Activated CD4-positive, alpha-beta T cell treated with anti-CD3 and anti-CD28 coated beads for 36 hours (primary cell): ENCODE data around the gene OSTF1. TPM values are rescaled to one million over a fixed set of nuclear protein-coding genes. Genes with fewer than 3 reads are reported as not detected.

Source experiments
- ATAC-seq: fragments of 200-7000 bp; cut with Tn5 transposase; one replicate; pipeline ENCODE4 v1.10.0; 2021; ENCODE audit warnings: mild to moderate bottlenecking, moderate library complexity
- CTCF ChIA-PET: fragments of 350-600 bp; sonication (Branson Sonifier 250); formaldehyde crosslinking; loops from one replicate; lab custom pipeline; 2021; ENCODE audit warnings: antibody characterized with exemption; lab: Charles Lee
- POLR2A ChIA-PET: fragments of 350-600 bp; sonication (Branson Sonifier 250); formaldehyde crosslinking; loops from one replicate; lab custom pipeline; 2021; ENCODE audit warnings: antibody characterized with exemption, inconsistent platforms; lab: Charles Lee
- DNase-seq: peaks from one replicate; pipeline ENCODE4 v3.0.0-alpha.2; 2020
- H3K27ac Mint-ChIP-seq: one replicate; pipeline ENCODE4 v1.8.0; 2021; ENCODE audit warnings: mixed read lengths
- H3K27me3 Mint-ChIP-seq: one replicate; pipeline ENCODE4 v1.8.0; 2021; ENCODE audit warnings: mixed read lengths
- H3K36me3 Mint-ChIP-seq: one replicate; pipeline ENCODE4 v1.8.0; 2021; ENCODE audit warnings: low read depth, mixed read lengths
- H3K4me1 Mint-ChIP-seq: one replicate; pipeline ENCODE4 v1.8.0; 2021; ENCODE audit warnings: mixed read lengths
- H3K4me3 Mint-ChIP-seq: one replicate; pipeline ENCODE4 v1.8.0; 2021; ENCODE audit warnings: mild to moderate bottlenecking, moderate library complexity, mixed read lengths
- H3K9me3 Mint-ChIP-seq: one replicate; pipeline ENCODE4 v1.8.0; 2021; ENCODE audit warnings: low read depth, mixed read lengths
- intact Hi-C, 2 experiments: fragments of 100-400 bp; cut with DNase I in 1 of 2; cut with micrococcal nuclease in 1 of 2; formaldehyde crosslinking; loops; one replicate each; pipeline versions ENCODE4 v1.14.2 to v1.15.1; 2022 to 2024; cut with DNase I, micrococcal nuclease
- total RNA-seq, 2 experiments: library from RNA; stranded (reverse); gene quantifications; one replicate each; pipeline ENCODE4 v1.2.3, GENCODE V29; 2021

The OSTF1 gene
- total RNA-seq, 2 experiments from 2014 or later, result 72.6 to 85.5 TPM

GRCh38 chr9:75183306-75183705 is 95.0 kb downstream of the OSTF1 start:
- ChIA-PET POLR2A (no interaction called here), CTCF (no interaction called here)
- DNase-seq (no peak), ATAC-seq (no peak)
- no peaks in the 10 kb centered on the region for H3K9me3 Mint-ChIP-seq
- no peak overlapping the region for H3K27ac Mint-ChIP-seq
- peaks cover 7% of the 10 kb centered on the region for H3K36me3 Mint-ChIP-seq
- no peak overlapping the region for H3K4me3 Mint-ChIP-seq
- H3K4me1 Mint-ChIP-seq, result peaks cover 16% of the 10 kb centered on the region
- H3K27me3 Mint-ChIP-seq, result no peaks in the 10 kb centered on the region
- intact Hi-C loops, result no loop called here

DNA sequence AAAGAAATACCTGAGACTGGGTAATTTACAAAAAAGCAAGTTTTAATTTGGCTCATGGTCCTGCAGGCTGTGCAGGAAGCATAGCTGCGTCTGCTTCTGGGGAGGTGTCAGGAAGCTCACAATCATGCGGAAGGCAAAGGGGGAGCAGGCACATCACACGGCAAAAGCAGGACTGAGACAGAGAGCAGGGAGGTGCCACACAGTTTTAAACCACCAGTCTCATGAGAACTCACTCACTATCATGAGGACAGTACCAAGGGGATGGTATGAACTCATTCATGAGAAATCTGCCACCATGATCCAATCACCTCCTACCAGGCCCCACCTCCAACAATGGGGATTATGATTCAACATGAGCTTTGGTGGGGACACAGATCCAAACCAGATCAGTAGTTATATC is 96.2 kb downstream of the OSTF1 start:
- H3K36me3 Mint-ChIP-seq, result peaks cover 4% of the 10 kb centered on the region
- H3K4me1 Mint-ChIP-seq, result peaks cover 18% of the 10 kb centered on the region
- no peak overlapping the region for H3K4me3 Mint-ChIP-seq
- ChIA-PET CTCF (interaction anchor here (0.7 to 3.1 kb wide), 10 partner anchors 9 to 301 kb away, joined by 3 to 21 read pairs (median 6); partner anchors contain the start of genes NMRK1 and OSTF1), POLR2A (interaction anchor here (0.6 kb wide), 1 partner anchor 18 kb away, joined by 3 read pairs; no protein-coding TSS in a partner anchor)
- no peak for DNase-seq
- peak; percentile 65 for ATAC-seq
- H3K27me3 Mint-ChIP-seq, result no peaks in the 10 kb centered on the region
- intact Hi-C loops, result loop anchor here in 1 of 2 experiments (2.0 kb wide), 1 partner anchor 96 kb away; the partner anchor contains the start of genes NMRK1 and OSTF1
- H3K27ac Mint-ChIP-seq, result peak overlapping the region; percentile 21
- no peaks in the 10 kb centered on the region for H3K9me3 Mint-ChIP-seq

DNA sequence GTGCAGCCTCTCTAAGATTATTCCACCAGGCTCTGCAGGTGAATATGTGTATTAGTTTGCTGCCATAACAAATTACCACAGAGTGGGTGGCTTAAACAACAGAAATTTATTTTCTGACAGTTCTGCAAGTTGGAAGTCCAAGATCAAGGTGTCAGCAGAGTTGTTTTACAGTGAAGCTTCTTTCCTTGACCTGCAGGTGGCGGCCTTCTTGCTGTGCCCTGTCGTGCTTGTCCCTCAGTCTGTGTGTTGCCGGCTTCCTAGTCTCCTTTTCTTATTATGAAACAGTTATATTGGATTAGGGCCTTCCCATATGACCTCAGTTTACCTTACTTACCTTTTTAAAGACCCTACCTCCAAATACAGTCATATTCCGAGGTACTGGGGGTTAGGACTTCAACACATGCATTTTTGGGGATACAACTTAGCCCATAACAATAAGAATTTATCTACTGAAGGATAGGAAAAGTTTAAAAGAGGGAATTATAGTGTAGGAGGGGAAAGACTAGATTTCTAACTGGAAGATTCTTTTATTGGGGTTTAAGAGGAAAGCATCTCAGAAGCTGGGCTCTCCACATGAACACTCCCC is 97.4 kb downstream of the OSTF1 start:
- ATAC-seq, result peak; percentile 72
- Mint-ChIP-seq H3K36me3 (peaks cover 3% of the 10 kb centered on the region), H3K4me1 (peaks cover 19% of the 10 kb centered on the region), H3K27me3 (no peaks in the 10 kb centered on the region), H3K27ac (no peak overlapping the region), H3K9me3 (no peaks in the 10 kb centered on the region), H3K4me3 (no peak overlapping the region)
- DNase-seq, result peak; percentile 79
- ChIA-PET CTCF (interaction anchor here (0.6 to 3.1 kb wide), 27 partner anchors 10 to 922 kb away, joined by 3 to 21 read pairs (median 3); partner anchors contain the start of genes C9orf40, NMRK1 and OSTF1), POLR2A (no interaction called here)
- intact Hi-C loops, result loop anchor here (2.0 to 5.0 kb wide), 4 partner anchors 52 to 413 kb away; partner anchors contain the start of genes C9orf40 (in 1 of the 2), NMRK1 (in 1 of the 2) and OSTF1 (in 1 of the 2)

- Mint-ChIP-seq H3K4me1 (peaks cover 18% of the 10 kb centered on the region), H3K36me3 (peaks cover 3% of the 10 kb centered on the region), H3K27me3 (no peaks in the 10 kb centered on the region), H3K27ac (no peak overlapping the region), H3K9me3 (no peaks in the 10 kb centered on the region), H3K4me3 (no peak overlapping the region)
- ATAC-seq, result no peak
- CTCF ChIA-PET, result interaction anchor here (0.6 to 3.1 kb wide), 8 partner anchors 9 to 104 kb away, joined by 3 to 21 read pairs (median 4); partner anchors contain the start of genes NMRK1 and OSTF1
- POLR2A ChIA-PET, result no interaction called here
- no peak for DNase-seq
- intact Hi-C loops, result loop anchor here (5.0 kb wide), 3 partner anchors 50 to 415 kb away; partner anchors contain the start of gene C9orf40 (in 1 of the 2)
These were observed 98.6 kb downstream of the OSTF1 start for GRCh38 chr9:75186767-75187380.

- peak; percentile 68 for ATAC-seq
- POLR2A ChIA-PET, result no interaction called here
- Mint-ChIP-seq H3K36me3 (peaks cover 4% of the 10 kb centered on the region), H3K27ac (no peak overlapping the region), H3K4me3 (no peak overlapping the region), H3K4me1 (peaks cover 18% of the 10 kb centered on the region), H3K9me3 (peaks cover 2% of the 10 kb centered on the region), H3K27me3 (no peaks in the 10 kb centered on the region)
- DNase-seq, result no peak
- CTCF ChIA-PET, result interaction anchor here (1.0 kb wide), 1 partner anchor 43 kb away, joined by 5 read pairs; no protein-coding TSS in a partner anchor
- intact Hi-C loops, result loop anchor here (5.0 kb wide), 3 partner anchors 49 to 416 kb away; partner anchors contain the start of gene C9orf40 (in 1 of the 2)
These were observed 100.4 kb downstream of the OSTF1 start for GRCh38 chr9:75188756-75189155.

DNA sequence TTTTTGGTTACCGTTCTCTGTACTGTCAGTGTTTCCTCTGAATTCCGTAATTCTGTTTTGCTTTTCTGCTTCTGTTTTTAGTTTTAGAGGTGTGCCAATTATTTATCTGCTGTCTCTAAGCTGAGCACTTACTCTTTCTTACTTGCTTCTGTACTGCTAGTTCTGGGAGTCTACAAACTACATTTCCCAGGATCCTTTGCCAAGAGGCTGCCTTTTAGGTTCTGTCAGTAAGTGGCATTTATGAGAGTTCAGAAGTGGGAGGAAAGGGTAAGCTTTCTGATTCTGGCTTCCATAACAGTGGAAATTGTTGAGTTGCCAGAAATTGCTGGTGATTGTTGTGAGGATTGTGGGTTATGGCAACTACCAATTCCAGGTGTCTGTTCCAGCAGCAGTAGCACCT is 102.4 kb downstream of the OSTF1 start:
- Mint-ChIP-seq H3K27me3 (no peaks in the 10 kb centered on the region), H3K4me3 (no peak overlapping the region), H3K4me1 (peaks cover 9% of the 10 kb centered on the region), H3K36me3 (peaks cover 2% of the 10 kb centered on the region), H3K27ac (no peak overlapping the region), H3K9me3 (peaks cover 2% of the 10 kb centered on the region)
- CTCF ChIA-PET, result no interaction called here
- peak; percentile 69 for ATAC-seq
- POLR2A ChIA-PET, result no interaction called here
- DNase-seq, result no peak
- intact Hi-C loops, result loop anchor here in 1 of 2 experiments (2.0 kb wide), 1 partner anchor 162 kb away; the partner anchor contains the start of gene CARNMT1

Other genes starting within 250 kb of the OSTF1 start
- gene TRPM6, start 200.6 kb upstream of the OSTF1 start, total RNA-seq, result under 1 TPM; 0.07 TPM
- gene C9orf40, start 135.6 kb upstream of the OSTF1 start, total RNA-seq, result 10 to 100 TPM; 14.0 to 19.7 TPM
- 10 to 100 TPM; 27.9 to 35.4 TPM for gene CARNMT1, start 60.2 kb upstream of the OSTF1 start, total RNA-seq
- gene NMRK1, start 359 bp upstream of the OSTF1 start, total RNA-seq, result 10 to 100 TPM; 20.9 to 29.2 TPM